K562 (cell line): ENCODE measurements around the gene PNCK. TPM values are rescaled to one million over a fixed set of nuclear protein-coding genes. Genes with fewer than 3 reads are reported as not detected.

Experiments used
- ATAC-seq: fragments of 200-7000 bp; cut with Tn5 transposase; 3 replicates; pipeline ENCODE4 v1.9.1; 2020; ENCODE audit warnings: moderate library complexity
- BruUV-seq: library from RNA; stranded (reverse); fragments of 400-500 nt; replicated peaks from 2 replicates; lab custom pipeline; 2021; lab: Mats Ljungman, UMichigan
- CTCF ChIA-PET: fragments of 300-600 bp; formaldehyde crosslinking; extraction: SDS; loops from one replicate; lab custom pipeline; 2021; ENCODE audit warnings: low intra/inter-chr PET ratio; lab: Yijun Ruan, JAX
- POLR2A ChIA-PET: fragments of 300-600, 350-650 bp; sonication (Branson Sonifier 250); formaldehyde crosslinking; extraction: SDS; loops from one replicate; lab custom pipeline; 2021; ENCODE audit warnings: antibody characterized with exemption, inconsistent platforms; lab: Yijun Ruan, JAX
- DNase-seq, 4 experiments: peaks; one replicate each; pipeline versions ENCODE4 v3.0.0 to v3.0.0-alpha.2; 2011 to 2018; ENCODE audit warnings: low spot score in 3 of 4, mixed read lengths in 3 of 4; ENCODE audit errors: extremely low read depth in 1 of 4
- FAIRE-seq: peaks from 2 replicates; lab custom pipeline; 2011; peaks lifted over from hg19 to GRCh38; lab: Jason Lieb, UNC
- H2AFZ ChIP-seq: 2 replicates; pipeline ENCODE4 v1.6.0; 2011; ENCODE audit warnings: low read depth, low read length, control low read depth, inconsistent platforms
- H3K27ac ChIP-seq: fragments of 200-600 bp; 3 replicates; pipeline ENCODE4 v1.8.0; 2011; ENCODE audit warnings: low read depth, mild to moderate bottlenecking, control low read depth, inconsistent platforms, low read length, moderate library complexity, mixed read lengths; ENCODE audit errors: extremely low read depth
- H3K27me3 ChIP-seq, 2 experiments: fragments of 300-600 bp in 1 of 2; 2 replicates in 1 of 2; 3 replicates in 1 of 2; pipeline versions ENCODE4 v1.6.0 to v1.8.0; 2011; ENCODE audit warnings: inconsistent platforms in 2 of 2, low read length in 2 of 2, mild to moderate bottlenecking in 1 of 2, mixed read lengths in 1 of 2, moderate library complexity in 1 of 2; ENCODE audit not compliant: control insufficient read depth in 2 of 2, insufficient read depth in 2 of 2
- H3K36me3 ChIP-seq: fragments of 300-600 bp; 3 replicates; pipeline ENCODE4 v1.8.0; 2011; ENCODE audit warnings: mild to moderate bottlenecking, low read length, inconsistent platforms; ENCODE audit not compliant: control insufficient read depth, insufficient read depth
- H3K4me1 ChIP-seq, 2 experiments: fragments of 200-600 bp in 1 of 2; replicated peaks in 1 of 2; 2 replicates in 1 of 2; 3 replicates in 1 of 2; pipeline versions ENCODE4 v1.5.1 to v1.8.0; 2011; ENCODE audit warnings: inconsistent platforms in 2 of 2, low read length in 2 of 2, mild to moderate bottlenecking in 1 of 2, mixed read lengths in 1 of 2, moderate library complexity in 1 of 2; ENCODE audit not compliant: control insufficient read depth in 2 of 2, insufficient read depth in 2 of 2
- H3K4me2 ChIP-seq: 2 replicates; pipeline ENCODE4 v1.6.1; 2011; ENCODE audit warnings: low read length, control low read depth, inconsistent platforms, mixed read lengths; ENCODE audit not compliant: insufficient read depth
- H3K4me3 ChIP-seq: fragments of 200-600 bp; sonication (generic), shearing (Covaris generic); 2 replicates; pipeline ENCODE4 v1.5.1; 2016; ENCODE audit warnings: control low read depth, inconsistent platforms
- H3K79me2 ChIP-seq: fragments of 200-600 bp; 3 replicates; pipeline ENCODE4 v1.8.0; 2011; ENCODE audit warnings: low read length, inconsistent platforms; ENCODE audit not compliant: control insufficient read depth, insufficient read depth
- H3K9ac ChIP-seq, 2 experiments: 2 replicates each; pipeline versions ENCODE4 v1.6.0 to v1.6.1; 2011; ENCODE audit warnings: low read depth in 2 of 2, low read length in 2 of 2, control low read depth in 1 of 2, inconsistent platforms in 1 of 2, mild to moderate bottlenecking in 1 of 2, mixed read lengths in 1 of 2; ENCODE audit not compliant: insufficient read depth in 1 of 2
- H3K9me1 ChIP-seq: one replicate; pipeline ENCODE4 v1.6.0; 2011; ENCODE audit warnings: inconsistent platforms, mild to moderate bottlenecking, low read length, moderate library complexity; ENCODE audit not compliant: control insufficient read depth, insufficient read depth
- H3K9me3 ChIP-seq: replicated peaks from 2 replicates; pipeline ENCODE4 v1.5.1; 2011; ENCODE audit warnings: low read depth, low read length, inconsistent platforms; ENCODE audit not compliant: control insufficient read depth, insufficient read depth
- H4K20me1 ChIP-seq: replicated peaks from 2 replicates; pipeline ENCODE4 v1.6.1; 2011; ENCODE audit warnings: low read length, inconsistent platforms, mixed read lengths; ENCODE audit not compliant: control insufficient read depth, insufficient read depth
- CCNT2 ChIP-seq: IDR thresholded peaks from 2 replicates; pipeline ENCODE4 v1.6.1; 2011; ENCODE audit warnings: borderline replicate concordance, low read depth, mild to moderate bottlenecking, moderate library complexity, mixed read lengths, low read length; ENCODE audit not compliant: insufficient read length; ENCODE audit errors: extremely low read depth
- HMGXB4 ChIP-seq: sonication (generic); formaldehyde crosslinking; IDR thresholded peaks from 2 replicates; pipeline ENCODE4 v1.8.1; 2023; ENCODE audit warnings: mild to moderate bottlenecking, missing genetic modification reagents
- KDM5B ChIP-seq: fragments of 200-600 bp; sonication (generic); IDR thresholded peaks from 2 replicates; pipeline ENCODE4 v1.6.1; 2012; ENCODE audit warnings: low read depth, mild to moderate bottlenecking, moderate library complexity, low read length, control low read depth, inconsistent platforms; ENCODE audit not compliant: insufficient replicate concordance
- POLR2A ChIP-seq: fragments of 450-650 bp; conservative IDR thresholded peaks from 2 replicates; pipeline ENCODE4 v1.6.1; 2016
- POLR2AphosphoS5 ChIP-seq: IDR thresholded peaks from 2 replicates; pipeline ENCODE4 v1.6.1; 2011; ENCODE audit warnings: mild to moderate bottlenecking, low read depth, low read length, moderate library complexity; ENCODE audit not compliant: control insufficient read depth, insufficient read depth
- POLR2G ChIP-seq: fragments of 200-400 bp; formaldehyde crosslinking; IDR thresholded peaks from 2 replicates; pipeline ENCODE4 v1.6.1; 2017; ENCODE audit warnings: low read depth, mild to moderate bottlenecking, antibody characterized with exemption, low read length, moderate library complexity
- RBFOX2 ChIP-seq: fragments of 200-400 bp; formaldehyde crosslinking; IDR thresholded peaks from 2 replicates; pipeline ENCODE4 v1.6.1; 2017; ENCODE audit warnings: low read depth, mild to moderate bottlenecking, low read length, moderate library complexity
- RBM22 ChIP-seq: fragments of 200-400 bp; formaldehyde crosslinking; IDR thresholded peaks from 2 replicates; pipeline ENCODE4 v1.6.1; 2018; ENCODE audit warnings: low read length, low read depth; ENCODE audit not compliant: poor library complexity, severe bottlenecking
- ZNF764 ChIP-seq: fragments of 250-450 bp; sonication (Bioruptor Pico); IDR thresholded peaks from 2 replicates; pipeline ENCODE4 v1.4.0; 2020; ENCODE audit warnings: low read depth, mild to moderate bottlenecking, moderate library complexity
- WGBS: fragments of 100-300 bp; shearing (Covaris generic); methylation state at CpG from one replicate; pipeline ENCODE4 v1.1.6; 2016; ENCODE audit warnings: low coverage, mixed read lengths; ENCODE audit not compliant: insufficient coverage; ENCODE audit errors: missing lambda C conversion rate; 5-methylcytosine and 5-hydroxymethylcytosine counted together
- in situ Hi-C: fragments of 300-500 bp; cut with MboI; formaldehyde crosslinking; loops from 4 replicates; pipeline ENCODE4 v1.15.0; 2018; ENCODE audit warnings: inconsistent platforms, mixed read lengths
- intact Hi-C: fragments of 100-400 bp; cut with micrococcal nuclease; formaldehyde crosslinking; loops from 2 replicates; pipeline ENCODE4 v1.14.2; 2022
- polyA plus RNA-seq, 8 experiments: library from polyadenylated mRNA; depleted of rRNA in 4 of 8; stranded (reverse) in 5 of 8; unstranded in 3 of 8; fragments of >200 nt; fragmentation: Nextera tagmentation in 2 of 8; fragmentation: Illumina TruSeq in 1 of 8; extraction: Ambion mirVana in 2 of 8; extraction: Trizol in 1 of 8; gene quantifications; 2 replicates each; pipeline versions ENCODE4 v1.2.1 to v1.2.3, GENCODE V29; 2011 to 2014; ENCODE audit warnings: inconsistent platforms in 1 of 8, missing spikeins in 1 of 8
- total RNA-seq, 7 experiments: library from RNA; depleted of rRNA in 6 of 7; stranded (reverse); fragments of >200 nt in 6 of 7; fragmentation: Illumina TruSeq in 2 of 7; extraction: Trizol in 2 of 7; gene quantifications; 2 replicates each; pipeline versions ENCODE4 v1.2.1 to v1.2.3, GENCODE V29; 2011 to 2021; ENCODE audit warnings: low replicate concordance in 1 of 7
- TF ChIP-seq, protein P1 (sequence below): IDR thresholded peaks from 3 replicates; pipeline ENCODE4 v1.6.1; 2011; ENCODE audit warnings: borderline replicate concordance, mild to moderate bottlenecking; ENCODE audit not compliant: insufficient read length, insufficient read depth

PNCK gene
- total and polyA plus RNA-seq, 9 of the 15 experiments (the other 6 are each of a cell fraction or from before 2014, with no cell fraction given) = 0.13 to 7.5 (median 1.2) TPM; not detected in 1

- TF ChIP-seq ZNF764 = no peak
Measured at GRCh38 chrX:153693216-153694086, 19.8 kb upstream of the PNCK start (continued).

GRCh38 chrX:153692611-153693156, 19.1 kb upstream of the PNCK start:
- TF ChIP-seq RBFOX2 (peak; percentile 51), CCNT2 (peak; percentile 55), RBM22 (peak; percentile 66), KDM5B (peak; percentile 52), POLR2G (peak; percentile 78), HMGXB4 (CRISPR knock-in tag) (no peak), POLR2A (0 out of 2 replicates have a peak, but pooled peaks have one; percentile 19), POLR2AphosphoS5 (peak; percentile 14; the same call in 1 of the 2 replicates)
- TF ChIP-seq, protein P1, sequence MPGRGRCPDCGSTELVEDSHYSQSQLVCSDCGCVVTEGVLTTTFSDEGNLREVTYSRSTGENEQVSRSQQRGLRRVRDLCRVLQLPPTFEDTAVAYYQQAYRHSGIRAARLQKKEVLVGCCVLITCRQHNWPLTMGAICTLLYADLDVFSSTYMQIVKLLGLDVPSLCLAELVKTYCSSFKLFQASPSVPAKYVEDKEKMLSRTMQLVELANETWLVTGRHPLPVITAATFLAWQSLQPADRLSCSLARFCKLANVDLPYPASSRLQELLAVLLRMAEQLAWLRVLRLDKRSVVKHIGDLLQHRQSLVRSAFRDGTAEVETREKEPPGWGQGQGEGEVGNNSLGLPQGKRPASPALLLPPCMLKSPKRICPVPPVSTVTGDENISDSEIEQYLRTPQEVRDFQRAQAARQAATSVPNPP = no peak
- TF ChIP-seq, all 486 proteins: peak for 7
- H3K79me2 ChIP-seq = peaks cover 37% of the 10 kb centered on the region
- peaks cover 13% of the 10 kb centered on the region for H4K20me1 ChIP-seq
- H3K9ac ChIP-seq = no peak overlapping the region; a peak in 1 of 4 replicates
- no peak for ATAC-seq
- no peak overlapping the region for H3K27ac ChIP-seq
- no peaks in the 10 kb centered on the region for H3K9me3 ChIP-seq
- no peak overlapping the region for H3K4me2 ChIP-seq
- peaks cover 5 to 69% of the 10 kb centered on the region in 2 experiments; a peak in 4 of 5 replicates for H3K4me1 ChIP-seq
- no peak overlapping the region for H3K4me3 ChIP-seq
- ChIA-PET CTCF (no interaction called here), POLR2A (interaction anchor here (0.5 to 1.0 kb wide), 4 partner anchors 26 to 87 kb away, joined by 3 read pairs; no protein-coding TSS in a partner anchor)
- no TSS peak for BruUV-seq
- in situ Hi-C loops (no loop called here), intact Hi-C loops (no loop called here)
- 88% methylated on average over 10 of the region's 24 CpGs for WGBS
- no peaks in the 10 kb centered on the region for H3K27me3 ChIP-seq
- H3K9me1 ChIP-seq = peaks cover 4% of the 10 kb centered on the region
- no peak overlapping the region for H2AFZ ChIP-seq
- DNase-seq = no peak
- H3K36me3 ChIP-seq = peaks cover 62% of the 10 kb centered on the region; the same call in 1 of the 3 replicates
- FAIRE-seq = no peak
